HG02852 (cell line): ENCODE results near the gene ADCK2.
A peak's percentile ranks its signal among the peaks of the same experiment; 100 is the strongest.
"Not testable (repeated sequence)": the region's sequence is repeated elsewhere in the genome, so short reads cannot be mapped to it uniquely, and the experiment has no call there.

Source experiments
- ATAC-seq: cut with Tn5 transposase; IDR thresholded peaks from one replicate; pipeline ENCODE4 v1.9.1; 2021; ENCODE audit warnings: mild to moderate bottlenecking, moderate library complexity; ENCODE audit not compliant: unreplicated experiment

The ADCK2 gene

GRCh38 chr7:140672382-140673062, at the start of gene ADCK2:
TSS of gene ADCK2 (plus strand) at chr7:140672945. CDS start at chr7:140673331, 386 bp downstream.
- ATAC-seq = peak; percentile 50

GRCh38 chr7:140623980-140624379, 48.8 kb upstream of the ADCK2 start:
- no peak for ATAC-seq

- no peak for ATAC-seq
These were observed 48.2 kb upstream of the ADCK2 start for GRCh38 chr7:140624392-140625191.

DNA sequence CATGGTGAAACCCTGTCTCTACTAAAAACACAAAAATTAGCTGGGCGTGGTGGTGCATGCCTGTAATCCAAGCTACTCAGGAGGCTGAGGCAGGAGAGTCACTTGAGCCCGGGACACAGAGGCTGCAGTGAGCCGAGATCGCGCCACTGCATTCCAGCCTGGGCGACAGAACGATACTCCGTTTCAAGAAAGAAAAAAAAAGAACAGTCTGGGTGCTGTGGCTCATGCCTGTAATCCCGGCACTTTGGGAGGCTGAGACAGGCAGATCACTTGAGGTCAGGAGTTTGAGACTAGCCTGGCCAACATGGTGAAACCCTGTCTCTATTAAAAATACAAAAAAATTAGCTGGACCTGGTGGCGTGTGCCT, 47.6 kb upstream of the ADCK2 start:
- not testable (repeated sequence) for ATAC-seq

DNA sequence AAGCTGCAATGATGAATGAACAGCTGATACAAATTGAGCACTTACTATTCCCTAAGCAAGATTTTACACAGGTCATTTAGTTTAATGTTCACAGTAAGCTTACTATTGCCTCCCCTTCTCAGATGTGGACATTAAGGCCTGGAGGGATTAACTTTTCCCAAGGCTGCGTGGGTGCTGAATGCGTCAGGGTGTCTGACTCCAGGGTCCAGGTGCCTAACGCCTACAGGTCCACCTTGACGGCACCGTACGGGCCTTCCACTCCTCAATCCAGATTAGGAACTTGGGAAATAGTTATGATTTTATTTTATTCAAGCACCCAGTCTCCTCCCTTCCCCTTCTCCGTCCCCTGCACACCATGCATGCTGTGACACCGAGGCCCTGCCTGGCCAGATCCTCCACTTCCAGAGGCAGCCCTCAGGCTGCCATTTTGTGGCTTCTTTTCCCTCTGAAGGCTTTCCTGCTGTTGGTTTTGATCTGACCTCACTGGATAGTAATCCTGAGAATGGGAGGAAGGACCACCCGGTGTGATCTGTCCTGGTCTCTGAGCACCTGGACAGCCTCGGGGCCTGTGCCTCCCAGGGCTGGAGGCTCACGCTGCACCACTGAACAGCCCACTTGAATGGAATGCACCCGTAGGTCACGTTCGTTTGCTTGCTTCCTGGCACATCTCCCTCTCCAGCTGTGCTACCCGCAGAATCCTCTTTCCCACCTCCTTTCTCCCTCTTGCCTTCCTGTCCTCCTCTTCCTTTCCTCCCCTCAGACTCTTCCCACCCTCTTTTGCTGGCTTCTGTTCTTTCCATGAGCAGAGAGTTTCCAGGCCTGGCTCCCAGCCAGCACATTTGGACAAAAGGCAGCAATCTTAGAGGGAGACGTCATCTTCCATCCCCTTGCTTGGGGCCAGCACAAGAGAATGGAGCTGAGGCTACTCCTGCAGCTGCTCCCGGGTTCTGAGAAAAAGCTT, 46.6 kb upstream of the ADCK2 start:
- no peak for ATAC-seq

DNA sequence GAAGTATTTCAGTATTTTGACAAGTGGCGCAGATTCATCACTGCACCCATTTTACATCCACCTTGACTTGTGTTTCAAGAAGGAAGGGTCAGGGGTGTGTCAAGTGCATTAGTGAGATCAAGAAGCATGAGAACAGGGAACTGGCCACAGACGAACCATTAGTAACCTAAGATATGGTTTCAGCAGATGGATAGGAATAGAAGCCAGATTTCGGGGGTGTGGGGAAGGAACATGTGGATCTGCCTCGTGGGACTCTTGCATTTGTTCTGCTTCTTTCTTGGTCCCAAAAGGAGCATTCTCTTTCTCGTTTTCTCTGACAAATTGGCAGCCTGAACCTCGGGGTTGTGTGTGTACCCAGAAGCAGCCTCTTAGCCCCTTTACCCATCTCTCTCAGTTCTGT, 41.7 kb upstream of the ADCK2 start:
- ATAC-seq = no peak

DNA sequence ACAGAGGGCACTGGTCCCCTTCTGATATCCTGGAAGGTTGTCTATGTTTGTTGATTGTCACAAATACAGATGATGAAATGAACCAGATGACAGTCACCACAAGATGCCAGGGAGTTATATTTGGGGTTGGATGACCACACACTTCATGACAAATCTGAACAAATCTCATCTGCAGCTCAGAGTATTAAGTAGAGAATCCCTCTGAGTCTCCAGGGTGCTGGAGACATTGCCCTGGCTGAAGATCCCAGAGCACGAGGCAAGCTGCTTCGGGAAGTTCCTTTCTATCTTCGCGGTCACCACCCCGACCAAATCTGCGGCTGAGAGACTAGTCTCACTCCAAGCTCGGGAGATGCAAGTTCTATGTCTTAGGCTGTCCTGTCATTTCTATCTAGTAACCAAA, 41.1 kb upstream of the ADCK2 start:
- ATAC-seq = no peak

DNA sequence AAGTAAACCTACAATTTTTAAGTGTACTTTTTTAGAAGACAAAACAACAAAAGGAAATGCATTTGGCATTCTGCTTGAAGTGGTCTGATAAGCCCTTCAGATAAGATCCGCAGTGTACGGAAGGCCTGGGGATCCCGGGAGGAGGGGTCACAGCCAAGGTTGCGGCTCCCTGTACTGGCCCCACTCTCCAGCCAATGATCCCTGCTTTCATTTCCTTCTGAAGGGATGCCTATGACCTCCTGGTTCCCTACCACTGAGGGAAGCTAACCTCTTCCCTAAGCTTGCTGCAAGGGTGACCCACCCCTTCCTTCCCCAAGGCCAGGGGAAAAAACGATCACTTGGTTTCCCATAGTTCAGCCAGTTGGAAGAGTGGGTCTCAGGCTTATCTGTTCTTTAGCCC, 37.4 kb upstream of the ADCK2 start:
- ATAC-seq = no peak

- ATAC-seq = no peak
These were observed 36.9 kb upstream of the ADCK2 start for GRCh38 chr7:140635816-140636215.

DNA sequence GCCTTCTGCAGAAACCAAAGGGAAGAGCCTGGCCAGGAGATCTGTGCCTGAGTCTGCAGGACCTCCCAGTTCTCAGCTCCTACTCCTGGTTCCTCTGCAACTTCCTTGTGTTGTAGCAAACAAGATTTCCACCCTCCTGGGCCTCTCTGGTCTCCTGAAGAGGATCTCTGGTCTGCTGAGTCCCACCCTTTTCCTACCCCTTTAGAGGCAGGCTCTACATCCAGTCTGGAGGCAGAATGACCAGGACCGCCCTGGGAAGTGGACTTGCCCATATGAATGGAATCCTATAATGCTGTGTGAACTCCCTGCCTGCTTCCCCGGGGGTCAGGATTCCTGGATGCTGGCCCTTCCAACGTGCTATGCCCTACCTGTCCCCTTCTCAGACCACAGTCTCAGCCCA, 35.3 kb upstream of the ADCK2 start:
- ATAC-seq = no peak

DNA sequence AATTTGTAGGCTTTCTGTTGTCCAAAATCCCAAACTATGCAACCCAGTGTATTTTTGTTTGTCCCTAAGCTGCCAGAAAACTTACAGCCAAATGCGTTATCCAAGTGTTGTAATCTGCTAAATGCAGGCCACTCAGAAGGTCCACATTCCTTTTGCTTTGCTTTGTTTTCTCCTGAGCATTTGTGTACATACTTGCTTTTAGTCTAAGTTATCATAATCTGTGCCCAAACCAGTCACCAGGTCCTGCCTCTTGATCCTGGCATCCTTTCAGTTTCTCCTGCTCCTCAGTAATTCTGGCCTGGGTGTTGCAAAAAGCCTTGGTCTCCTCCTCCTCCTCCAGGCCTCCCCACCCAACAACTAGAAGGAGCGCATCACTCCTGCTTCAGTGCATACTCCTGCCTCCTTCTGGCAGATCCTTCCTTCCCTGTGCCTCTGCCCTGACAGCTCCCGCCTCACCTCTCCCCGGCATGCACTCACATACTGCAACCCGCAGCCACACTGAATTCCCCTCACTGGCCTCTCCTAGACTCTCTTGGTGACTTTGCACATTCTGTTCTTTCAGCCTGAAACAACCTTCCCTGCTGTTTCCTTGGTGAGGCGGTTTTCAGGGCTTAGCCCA, 34.5 kb upstream of the ADCK2 start:
- ATAC-seq = no peak

DNA sequence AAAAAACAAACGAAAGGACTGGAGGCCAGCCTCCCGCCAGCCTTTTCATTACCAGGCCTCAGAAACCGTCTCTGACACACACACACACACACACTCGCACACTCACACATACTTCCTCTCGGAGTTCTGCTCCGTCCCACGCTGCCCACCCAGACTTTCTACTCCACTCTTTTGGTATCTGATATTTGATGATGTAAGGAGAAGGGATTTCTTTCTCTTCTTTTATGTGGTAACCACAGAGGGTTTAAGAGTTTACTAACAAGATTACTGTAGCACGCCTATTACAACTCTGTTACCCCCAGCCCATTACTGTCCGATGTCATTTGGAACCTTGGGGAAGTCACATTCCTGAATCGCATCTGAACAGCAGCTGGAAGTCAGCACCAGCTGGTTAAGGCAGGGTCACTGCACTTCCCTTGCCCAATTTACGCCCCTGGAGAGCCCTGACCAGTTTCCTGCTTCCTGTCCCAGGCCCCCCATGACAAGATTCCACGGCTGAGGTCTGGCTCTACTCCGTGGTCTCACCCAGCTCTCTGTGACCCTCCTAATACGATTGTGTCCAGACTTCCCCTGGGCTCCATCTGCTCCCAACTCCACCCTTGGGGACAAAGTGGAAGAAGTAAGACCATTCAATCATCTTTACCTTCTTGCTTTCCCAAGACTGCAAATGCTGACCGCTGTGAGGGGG, 33.2 kb upstream of the ADCK2 start:
- no peak for ATAC-seq

- ATAC-seq = no peak
These were observed 32.6 kb upstream of the ADCK2 start for GRCh38 chr7:140640060-140640637.

DNA sequence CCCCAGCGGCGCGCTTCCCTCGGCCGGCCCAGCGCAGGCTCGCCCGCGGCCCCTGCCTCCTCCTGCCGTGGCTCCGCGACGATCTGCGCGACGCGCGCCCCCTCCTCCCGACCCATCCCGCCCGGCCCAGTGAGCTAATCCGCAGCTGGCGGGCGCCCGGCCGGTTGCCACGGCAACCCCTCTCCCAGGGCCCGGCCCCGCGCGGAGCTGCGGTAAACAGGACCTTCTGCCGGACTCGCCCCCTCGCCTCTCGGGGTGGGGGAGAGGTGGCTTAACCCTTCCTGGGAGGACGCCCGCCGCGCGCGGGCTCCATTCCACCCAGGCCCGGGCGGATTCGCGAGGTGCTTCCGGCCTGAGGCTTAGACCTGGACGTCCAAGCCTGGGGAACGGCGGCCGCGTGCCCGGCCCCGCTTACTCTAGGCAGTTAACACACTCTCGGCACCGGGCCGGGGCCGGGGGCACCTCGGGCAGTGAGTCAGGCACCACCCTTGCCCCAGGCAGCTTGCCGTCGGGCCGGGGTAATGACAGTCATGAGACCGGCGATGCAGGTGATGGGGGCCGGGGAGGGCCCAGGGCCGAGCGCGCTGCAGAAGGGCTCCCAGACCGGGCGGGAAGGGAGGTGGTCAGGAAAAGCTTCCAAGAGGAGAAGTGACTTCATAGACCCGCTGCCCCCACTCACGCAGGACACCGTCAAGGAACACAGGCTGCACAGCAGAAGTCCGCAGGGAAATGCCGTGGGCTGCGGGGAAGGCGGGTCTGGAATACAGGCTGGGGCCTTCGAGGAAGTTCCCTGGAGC, 31.8 kb upstream of the ADCK2 start, which contains the start of gene DENND2A:
Gene DENND2A (minus strand): TSS at position 87 of the 797 bp plus-strand sequence. CDS start 38,416 bp downstream, outside the sequence.
- ATAC-seq = no peak

DNA sequence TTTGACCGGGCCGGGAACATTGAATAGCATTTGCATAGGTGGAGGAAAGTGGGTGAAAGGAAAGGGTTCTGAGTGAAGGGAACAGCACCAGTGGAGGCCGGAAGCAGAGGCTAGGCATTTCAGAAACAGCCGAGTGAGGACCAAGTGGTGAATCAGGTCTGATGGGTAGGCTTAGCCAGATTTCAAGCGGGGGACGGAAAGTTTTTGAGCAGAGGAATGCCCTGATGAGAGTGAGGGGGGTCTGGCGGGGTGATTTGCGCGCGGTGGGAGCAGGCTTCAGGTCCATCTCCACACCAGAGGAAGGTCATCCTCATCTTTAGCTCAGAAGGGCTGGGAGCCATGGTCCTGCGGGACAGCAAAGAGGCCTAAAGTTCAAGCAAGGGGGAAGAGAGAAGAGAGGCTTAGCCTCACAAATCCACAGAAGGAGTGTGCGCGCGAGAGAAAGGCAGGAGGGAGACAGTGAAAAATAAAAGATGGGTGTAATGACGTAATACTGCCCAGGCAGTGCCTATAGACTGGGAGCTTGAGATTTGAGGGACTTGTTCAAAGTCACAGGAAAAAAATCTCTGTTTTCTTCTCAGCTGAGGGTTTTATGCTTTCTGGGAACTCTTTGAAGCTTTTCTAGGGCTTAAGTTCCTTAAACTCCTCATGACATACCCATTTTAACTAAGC, 31.1 kb upstream of the ADCK2 start:
- no peak for ATAC-seq

- no peak for ATAC-seq
These were observed 29.3 kb upstream of the ADCK2 start for GRCh38 chr7:140643416-140643815.

GRCh38 chr7:140644761-140645160, 28.0 kb upstream of the ADCK2 start:
- not testable (repeated sequence) for ATAC-seq

DNA sequence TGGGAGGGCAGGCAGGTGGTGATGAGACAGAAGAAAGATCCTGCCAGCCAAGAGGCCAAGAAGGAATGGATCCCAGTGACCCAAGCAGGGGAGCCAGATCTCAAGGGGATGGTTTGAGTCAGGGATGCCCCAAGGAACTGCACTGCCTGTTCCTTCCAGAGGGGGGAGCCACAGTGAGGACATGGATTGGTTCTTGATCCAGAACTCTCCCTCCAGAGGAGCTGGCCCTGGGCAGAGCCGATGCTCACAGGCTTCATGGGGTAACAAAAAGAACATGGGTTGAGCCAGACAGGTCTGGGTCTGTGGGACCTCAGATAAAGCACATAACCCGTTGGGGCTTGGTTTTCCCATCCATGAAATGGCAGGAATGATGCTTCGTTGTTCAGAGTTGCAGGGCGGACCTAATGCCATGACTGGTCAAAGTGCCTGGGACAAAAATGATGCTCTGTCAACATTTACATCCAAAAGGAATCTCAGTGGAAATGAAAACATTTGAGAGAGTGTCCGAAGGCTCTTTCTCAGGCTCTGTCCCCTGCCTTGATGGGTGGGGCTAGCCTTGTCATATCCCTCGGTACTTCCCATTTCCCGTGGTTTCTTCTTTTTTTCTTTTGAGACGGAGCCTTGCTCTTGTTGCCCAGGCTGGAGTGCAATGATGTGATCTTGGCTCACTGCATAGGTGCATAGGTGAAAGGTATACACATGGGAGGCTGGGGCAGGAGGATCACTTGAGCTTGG, 27.4 kb upstream of the ADCK2 start:
- ATAC-seq = no peak
